ENCODE results near the gene PXN.
"Not testable (repeated sequence)": the region's sequence is repeated elsewhere in the genome, so short reads cannot be mapped to it uniquely, and the experiment has no call there.

Gene PXN

DNA sequence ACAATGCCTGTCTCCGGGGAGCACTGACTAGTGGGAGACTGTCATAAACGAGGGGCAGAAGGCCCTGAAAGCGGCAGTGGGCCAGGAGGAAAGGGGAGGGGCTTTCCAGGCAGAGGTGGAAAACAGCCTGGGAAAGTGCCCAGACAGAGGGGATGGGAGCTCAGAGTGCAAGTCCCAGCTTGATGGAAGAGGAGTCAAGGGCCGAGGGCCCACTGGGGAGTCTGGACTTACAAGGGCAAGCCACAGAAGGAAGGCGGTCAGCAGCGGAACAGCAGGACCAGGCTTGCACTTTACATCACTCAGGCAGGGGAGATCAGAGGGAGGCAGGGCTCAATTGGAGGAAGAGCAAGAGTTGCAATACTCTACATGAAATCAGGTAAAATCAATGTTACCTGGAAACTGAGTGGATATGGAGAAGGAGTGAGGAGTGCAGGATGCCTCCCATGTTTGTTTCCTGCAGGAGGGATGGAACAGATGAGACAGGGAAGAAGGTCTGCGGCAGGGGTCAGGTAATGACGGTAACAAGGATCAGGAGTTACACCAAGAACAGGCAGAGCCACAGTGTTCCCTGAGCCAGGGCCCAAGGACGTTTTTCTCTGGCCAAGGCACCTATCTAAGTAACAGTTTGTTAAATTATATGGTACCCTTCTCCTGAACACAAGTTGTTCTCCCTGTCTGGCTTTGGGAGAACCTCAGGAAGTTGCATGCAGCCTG lies 23.8 kb downstream of the PXN start:
- TF ChIP-seq ZFX (IDR thresholded peaks at IDR 0.05; ENCODE audit: borderline replicate concordance) = no peak
- TF ChIP-seq, protein P1, sequence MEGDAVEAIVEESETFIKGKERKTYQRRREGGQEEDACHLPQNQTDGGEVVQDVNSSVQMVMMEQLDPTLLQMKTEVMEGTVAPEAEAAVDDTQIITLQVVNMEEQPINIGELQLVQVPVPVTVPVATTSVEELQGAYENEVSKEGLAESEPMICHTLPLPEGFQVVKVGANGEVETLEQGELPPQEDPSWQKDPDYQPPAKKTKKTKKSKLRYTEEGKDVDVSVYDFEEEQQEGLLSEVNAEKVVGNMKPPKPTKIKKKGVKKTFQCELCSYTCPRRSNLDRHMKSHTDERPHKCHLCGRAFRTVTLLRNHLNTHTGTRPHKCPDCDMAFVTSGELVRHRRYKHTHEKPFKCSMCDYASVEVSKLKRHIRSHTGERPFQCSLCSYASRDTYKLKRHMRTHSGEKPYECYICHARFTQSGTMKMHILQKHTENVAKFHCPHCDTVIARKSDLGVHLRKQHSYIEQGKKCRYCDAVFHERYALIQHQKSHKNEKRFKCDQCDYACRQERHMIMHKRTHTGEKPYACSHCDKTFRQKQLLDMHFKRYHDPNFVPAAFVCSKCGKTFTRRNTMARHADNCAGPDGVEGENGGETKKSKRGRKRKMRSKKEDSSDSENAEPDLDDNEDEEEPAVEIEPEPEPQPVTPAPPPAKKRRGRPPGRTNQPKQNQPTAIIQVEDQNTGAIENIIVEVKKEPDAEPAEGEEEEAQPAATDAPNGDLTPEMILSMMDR (IDR thresholded peaks at IDR 0.05) = no peak
- H3K27ac ChIP-seq = no peak overlapping the region

DNA sequence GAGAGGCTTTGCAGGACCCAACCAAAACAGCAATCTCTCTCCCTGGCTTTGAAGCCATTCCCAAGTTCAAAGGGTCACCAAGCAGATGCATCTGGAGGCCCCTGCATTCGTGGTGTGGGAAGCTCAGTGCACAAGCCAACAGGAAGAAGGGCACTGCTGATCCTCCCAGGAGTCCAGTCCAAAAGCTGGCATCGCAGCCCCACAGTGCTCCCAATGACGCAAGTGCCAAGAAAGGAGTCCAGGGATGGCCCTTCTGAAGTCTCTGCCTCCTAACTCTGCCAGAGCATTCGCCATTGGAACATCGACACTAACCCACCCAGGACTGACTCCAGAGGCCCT lies 25.1 kb downstream of the PXN start:
- no peak overlapping the region for H3K27ac ChIP-seq
- TF ChIP-seq, protein P1 (IDR thresholded peaks at IDR 0.05) = no peak
- TF ChIP-seq ZFX (IDR thresholded peaks at IDR 0.05; ENCODE audit: borderline replicate concordance) = no peak

DNA sequence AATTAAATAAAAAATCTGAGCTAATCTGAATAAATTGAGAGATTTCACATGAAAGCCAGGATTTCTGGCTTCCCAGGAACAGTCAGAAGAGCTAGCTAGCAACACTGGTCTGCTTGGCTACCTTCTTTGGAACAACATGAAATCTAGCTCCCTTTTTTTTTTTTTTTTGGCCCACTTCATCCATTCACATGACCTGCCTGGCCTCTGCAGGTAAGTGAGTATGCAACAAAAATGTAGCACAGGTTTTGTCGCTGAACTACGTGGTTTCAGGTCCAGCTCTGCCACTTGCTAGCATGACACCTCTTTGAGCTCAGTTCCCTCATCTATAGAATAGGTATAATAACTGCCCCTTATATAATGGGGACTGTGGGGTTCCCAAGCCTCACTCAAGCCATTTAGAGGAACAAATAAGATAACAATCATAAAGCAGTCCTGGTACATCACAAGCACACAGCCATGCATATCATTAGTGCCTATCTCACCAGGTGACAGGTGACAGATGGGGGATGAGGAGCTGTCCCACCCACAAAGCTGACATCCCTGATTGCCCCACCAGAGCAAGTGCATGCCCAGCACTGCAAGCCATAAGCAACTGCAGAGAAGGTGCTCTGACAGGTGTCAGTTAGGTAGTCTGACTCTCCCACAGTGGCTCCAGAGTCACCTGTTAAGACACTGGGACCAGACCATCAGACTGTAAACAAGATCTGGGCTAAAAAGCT lies 25.6 kb downstream of the PXN start:
- H3K27ac ChIP-seq = no peak overlapping the region
- TF ChIP-seq ZFX (IDR thresholded peaks at IDR 0.05; ENCODE audit: borderline replicate concordance) = no peak
- TF ChIP-seq, protein P1 (IDR thresholded peaks at IDR 0.05) = no peak

DNA sequence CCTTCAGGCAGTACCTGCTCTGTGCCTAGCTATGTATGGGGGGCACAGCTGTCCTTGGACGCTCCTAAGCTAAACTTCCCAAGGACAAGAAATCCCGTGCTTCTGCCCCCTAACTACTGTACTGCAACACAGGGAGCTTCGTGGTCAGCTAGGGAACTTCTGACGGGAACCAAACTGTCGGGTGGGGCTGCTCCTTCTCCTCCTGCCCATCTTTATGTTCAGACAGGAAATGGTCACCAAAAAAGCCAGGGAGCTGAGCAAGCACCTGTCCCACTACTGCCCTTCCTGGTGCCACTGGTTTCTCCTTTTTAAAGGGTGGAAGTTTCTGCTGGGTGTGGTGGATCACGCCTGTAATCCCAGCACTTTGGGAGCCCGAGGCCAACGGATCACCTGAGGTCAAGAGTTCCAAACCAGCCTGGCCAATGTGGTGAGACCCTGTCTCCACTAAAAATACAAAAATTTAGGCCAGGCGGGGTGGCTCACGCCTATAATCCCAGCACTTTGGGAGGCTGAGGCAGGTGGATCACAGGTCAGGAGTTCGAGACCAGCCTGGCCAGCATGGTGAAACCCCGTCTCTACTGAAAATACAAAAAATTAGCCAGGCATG lies 26.6 kb downstream of the PXN start:
- no peak overlapping the region for H3K27ac ChIP-seq
- TF ChIP-seq, protein P1 (IDR thresholded peaks at IDR 0.05) = no peak
- TF ChIP-seq ZFX (IDR thresholded peaks at IDR 0.05; ENCODE audit: borderline replicate concordance) = no peak

DNA sequence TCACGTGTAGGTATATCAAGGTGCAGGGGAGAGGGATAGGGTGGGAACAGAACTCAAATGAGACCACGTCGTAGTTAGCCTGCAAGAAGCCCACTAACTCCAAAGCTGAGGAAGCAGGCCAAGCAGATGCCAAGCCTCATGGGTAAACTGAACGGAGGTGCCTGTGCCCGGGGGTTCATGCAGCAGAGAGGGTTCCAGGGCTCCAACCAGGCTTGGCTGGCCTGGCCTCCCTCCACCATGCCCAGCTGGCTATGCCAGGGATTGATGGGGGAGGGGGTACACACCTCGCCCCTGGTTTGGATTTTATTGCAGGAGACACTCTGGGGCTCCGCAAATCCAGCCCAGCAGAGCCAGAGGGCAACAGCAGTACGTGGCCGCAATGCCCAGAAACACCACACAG lies 27.3 kb downstream of the PXN start:
- H3K27ac ChIP-seq = no peak overlapping the region
- TF ChIP-seq, protein P1 (IDR thresholded peaks at IDR 0.05) = no peak

DNA sequence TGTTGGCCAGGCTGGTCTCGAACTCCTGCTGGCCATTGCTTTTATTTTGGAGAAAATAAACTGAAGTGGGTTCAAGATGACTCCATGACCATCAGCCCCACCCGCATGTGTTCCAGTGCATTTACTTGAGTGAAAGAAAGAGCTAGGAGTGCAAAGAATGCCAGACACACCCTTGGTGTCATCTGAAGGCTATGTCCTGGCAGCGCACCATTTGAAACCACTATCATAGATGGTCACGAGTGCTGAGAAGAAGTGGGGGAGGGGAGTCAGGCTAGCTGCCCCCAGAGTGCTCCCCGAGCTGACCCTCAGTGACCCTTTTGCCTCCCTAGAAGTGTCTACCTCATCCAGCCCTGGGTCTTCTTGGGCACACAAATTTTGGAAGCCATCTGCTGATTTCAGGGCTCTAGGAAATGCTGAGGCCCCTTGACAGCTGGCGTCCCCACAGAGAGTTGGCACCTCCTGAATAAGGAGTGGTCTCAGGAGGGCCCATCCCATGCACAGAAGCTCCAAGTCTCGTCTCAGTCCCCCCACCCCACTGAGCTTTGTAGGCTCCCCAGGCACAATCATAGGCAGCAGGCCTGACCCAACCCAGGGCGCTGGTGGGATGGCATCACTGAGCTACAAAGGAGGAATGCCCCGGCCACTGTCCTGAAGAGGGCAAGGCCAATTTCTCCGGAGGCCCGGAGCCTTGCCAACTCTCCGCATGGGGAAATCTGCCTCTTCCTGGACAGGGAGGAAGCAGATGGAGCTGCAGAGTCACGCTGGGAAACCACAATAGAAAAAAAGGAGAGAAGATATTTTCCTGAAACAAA lies 28.0 kb downstream of the PXN start:
- H3K27ac ChIP-seq = no peak overlapping the region
- TF ChIP-seq, protein P1 (IDR thresholded peaks at IDR 0.05) = no peak
- TF ChIP-seq ZFX (IDR thresholded peaks at IDR 0.05; ENCODE audit: borderline replicate concordance) = no peak

DNA sequence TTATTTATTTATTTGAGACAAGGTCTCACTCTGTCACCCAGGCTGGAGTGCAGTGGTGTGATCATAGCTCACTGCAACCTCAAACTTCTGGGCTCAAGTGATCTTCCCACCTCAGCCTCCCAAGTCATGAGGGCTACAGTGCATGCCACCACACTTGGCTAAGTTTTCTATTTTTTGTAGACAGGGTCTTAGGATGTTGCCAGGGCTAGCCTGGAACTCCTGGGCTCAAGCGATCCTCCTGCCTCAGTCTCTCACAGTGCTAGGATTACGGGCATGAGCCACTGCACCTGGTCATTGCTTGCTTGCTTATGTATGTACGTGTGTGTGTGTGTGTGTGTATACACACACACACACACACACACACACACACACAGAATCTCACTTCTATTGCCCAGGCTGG lies 28.7 kb downstream of the PXN start:
- not testable (repeated sequence) for H3K27ac ChIP-seq
